Heart left ventricle (tissue), 16 donors: ENCODE data around the gene BFSP2. TPM values are rescaled to one million over a fixed set of nuclear protein-coding genes. Genes with fewer than 3 reads are reported as not detected.

Source experiments
- ATAC-seq, 4 donors: fragments of 200-7000 bp; cut with Tn5 transposase; one replicate each; pipeline ENCODE4 v1.9.1; 2020 to 2022; ENCODE audit warnings: moderate library complexity in 4 of 4, mild to moderate bottlenecking in 3 of 4, moderate number of reproducible peaks in 1 of 4
- DNase-seq, 5 donors: peaks; one replicate each; pipeline ENCODE4 v3.0.0-alpha.2; 2020
- H3K27ac ChIP-seq, 12 donors: fragments of 200-600 bp; sonication (generic) in 4 of 12; one replicate each; pipeline versions ENCODE4 v1.5.0 to v1.8.0; 2016 to 2022; ENCODE audit warnings: mild to moderate bottlenecking in 2 of 12
- H3K27me3 ChIP-seq, 9 donors: fragments of 200-600 bp; sonication (generic) in 2 of 9; one replicate each; pipeline versions ENCODE4 v1.5.1 to v1.8.0; 2016 to 2022; ENCODE audit warnings: mild to moderate bottlenecking in 3 of 9
- H3K36me3 ChIP-seq, 9 donors: fragments of 200-600 bp; sonication (generic) in 2 of 9; one replicate each; pipeline versions ENCODE4 v1.5.0 to v1.8.0; 2018 to 2022; ENCODE audit warnings: mild to moderate bottlenecking in 2 of 9
- H3K4me1 ChIP-seq, 12 donors: fragments of 200-600 bp; sonication (generic) in 4 of 12; one replicate each; pipeline versions ENCODE4 v1.5.0 to v1.8.0; 2016 to 2022; ENCODE audit warnings: mild to moderate bottlenecking in 3 of 12
- H3K4me3 ChIP-seq, 12 donors: fragments of 200-600 bp; sonication (generic) in 4 of 12; one replicate each; pipeline versions ENCODE4 v1.5.0 to v1.8.0; 2017 to 2022; ENCODE audit warnings: mild to moderate bottlenecking in 9 of 12, moderate library complexity in 4 of 12
- H3K9me3 ChIP-seq, 12 donors: fragments of 200-600 bp; sonication (generic) in 4 of 12; one replicate each; pipeline versions ENCODE4 v1.5.0 to v1.8.0; 2016 to 2022; ENCODE audit warnings: mild to moderate bottlenecking in 1 of 12
- CTCF ChIP-seq, 12 donors: fragments of 200-600 bp; sonication (generic) in 4 of 12; IDR thresholded peaks; one replicate each; pipeline versions ENCODE4 v1.5.0 to v1.8.0; 2018 to 2022; ENCODE audit warnings: antibody characterized with exemption in 12 of 12, mild to moderate bottlenecking in 5 of 12
- POLR2A ChIP-seq, 2 donors: fragments of 450-650 bp; IDR thresholded peaks; one replicate each; pipeline ENCODE4 v1.6.1; 2017; ENCODE audit warnings: antibody characterized with exemption in 2 of 2, mild to moderate bottlenecking in 2 of 2, moderate library complexity in 2 of 2
- WGBS, 4 donors: extraction: QIAGEN DNeasy Blood & Tissue Kit in 2 of 4; methylation state at CpG; one replicate each; pipeline versions ENCODE4 v1.1.5 to v1.1.7; 2013 to 2018; 5-methylcytosine and 5-hydroxymethylcytosine counted together
- intact Hi-C, 10 donors: fragments of 100-400 bp; cut with DNase I; formaldehyde crosslinking; loops; one replicate each; pipeline versions ENCODE4 v1.11.1 to v1.14.2; 2022
- polyA plus RNA-seq, 2 donors: library from polyadenylated mRNA; stranded (reverse); fragments of 200-250 nt; gene quantifications; one replicate each; pipeline ENCODE4 v1.2.3, GENCODE V29; 2013
- total RNA-seq, 9 donors: library from RNA; depleted of rRNA in 2 of 9; stranded (reverse); fragments of >200 nt in 2 of 9; fragmentation: NEBNext Ultra II Directional in 3 of 9; extraction: Animal tissue kit (Norgen Biotek cat#: 25700) in 3 of 9; gene quantifications; one replicate each; pipeline versions ENCODE4 v1.1.0 to v1.2.4, GENCODE V29; 2016 to 2023
- donor health status: ischemic (EF 13 %, LVEDD 7.1; RV severe dilation, severe dysfunction).
- donor health status: healthy with polysubstance abuse.
- donor health status: DM: no; HTN: yes; CAD: no.
- donor health status: DM: no; HTN: no; CAD: no.
- donor health status: ischemic (EF 25% LVEDD 6.9; RV normal size, moderate dysfunction).
- donor health status: ischemic (EF 25% LVEDD 5.7; RV mildly dilated, moderate dysfunction).
- donor health status: healthy.
- donor health status: DM: yes; HTN: yes; CAD: no.
- donor health status: ischemic (EF 35%, LVEDD 5.7; RV mildly dilated, moderate dysfunction).
- donor health status: nonischemic (EF 11% LVEDD 7.7; RV severe dilation, severe dysfunction).
- donor health status: DM: yes; HTN: yes; CAD: no.
- donor health status: PGD.
- donor health status: ischemic (EF 29% LVEDD 5.4; RV normal size, mild dysfunction).
- donor health status: nonischemic (EF 23%, LVEDD 6.1; RV moderate dilation, normal function).

Gene BFSP2
- total and polyA plus RNA-seq, 11 donors, result not detected

GRCh38 chr3:133396906-133397305 is 3.0 kb upstream of the BFSP2 start:
- TF ChIP-seq CTCF (IDR thresholded peaks at IDR 0.05) (no peak), POLR2A (IDR thresholded peaks at IDR 0.05) (no peak)
- Histone ChIP-seq H3K27ac (no peak overlapping the region), H3K27me3 (no peaks in the 10 kb centered on the region), H3K9me3 (no peaks in the 10 kb centered on the region), H3K4me1 (peaks cover 0 to 3% (median 0%) of the 10 kb centered on the region in 12 donors), H3K4me3 (no peak overlapping the region), H3K36me3 (no peaks in the 10 kb centered on the region)
- intact Hi-C loops, result no loop called here
- DNase-seq (no peak), ATAC-seq (no peak)
- 76 to 86% (median 81%) methylated on average over 10 of the region's 10 CpGs for WGBS, 4 donors

- intact Hi-C loops, result no loop called here
- Histone ChIP-seq H3K27me3 (no peaks in the 10 kb centered on the region), H3K9me3 (no peaks in the 10 kb centered on the region), H3K4me3 (no peak overlapping the region), H3K4me1 (no peaks in the 10 kb centered on the region), H3K36me3 (no peaks in the 10 kb centered on the region), H3K27ac (no peak overlapping the region)
- DNase-seq (peak in 2 of 5 donors; percentile 40 to 48), ATAC-seq (peak; percentile 58 to 86 (median 71))
- TF ChIP-seq CTCF (IDR thresholded peaks at IDR 0.05), result no peak
- no peak for TF ChIP-seq POLR2A (IDR thresholded peaks at IDR 0.05)
- WGBS, 4 donors, result 40 to 57% (median 46%) methylated on average over 2 of the region's 2 CpGs
Measured at GRCh38 chr3:133401374-133402135, 1.7 kb downstream of the BFSP2 start.

GRCh38 chr3:133404920-133405319 is 5.1 kb downstream of the BFSP2 start:
- DNase-seq, result no peak
- no peaks in the 10 kb centered on the region for H3K4me1 ChIP-seq
- no peak overlapping the region for H3K4me3 ChIP-seq
- WGBS, 4 donors, result 75 to 83% (median 80%) methylated on average over 3 of the region's 3 CpGs
- H3K27ac ChIP-seq, result no peak overlapping the region
- H3K9me3 ChIP-seq, result no peaks in the 10 kb centered on the region
- H3K36me3 ChIP-seq, result no peaks in the 10 kb centered on the region
- ATAC-seq, result no peak
- no peak for TF ChIP-seq CTCF (IDR thresholded peaks at IDR 0.05)
- TF ChIP-seq POLR2A (IDR thresholded peaks at IDR 0.05), result no peak
- peaks cover 0 to 13% (median 0%) of the 10 kb centered on the region in 9 donors for H3K27me3 ChIP-seq
- intact Hi-C loops, result no loop called here

- Histone ChIP-seq H3K27ac (no peak overlapping the region), H3K36me3 (no peaks in the 10 kb centered on the region), H3K9me3 (no peaks in the 10 kb centered on the region), H3K27me3 (peaks cover 0 to 21% (median 4%) of the 10 kb centered on the region in 9 donors), H3K4me1 (peaks cover 0 to 9% (median 2%) of the 10 kb centered on the region in 12 donors), H3K4me3 (no peak overlapping the region)
- TF ChIP-seq POLR2A (IDR thresholded peaks at IDR 0.05) (no peak), CTCF (IDR thresholded peaks at IDR 0.05) (no peak)
- 75 to 85% (median 80%) methylated on average over 2 of the region's 2 CpGs for WGBS, 4 donors
- intact Hi-C loops, result no loop called here
- DNase-seq, result no peak
- no peak for ATAC-seq
Measured at GRCh38 chr3:133408366-133408765, 8.5 kb downstream of the BFSP2 start.
